SK-N-SH treated with all-trans-retinoic acid at 6 μM for 48 hours (cell line): ENCODE results near the gene TCP10L.

Source experiments
- ESRRG ChIP-seq: fragments of 250-450 bp; sonication (Bioruptor Pico); IDR thresholded peaks from 2 replicates; pipeline ENCODE4 v1.6.1; 2021; ENCODE audit warnings: mild to moderate bottlenecking
- TF ChIP-seq, protein P1 (sequence below): fragments of 250-450 bp; sonication (Bioruptor Pico); IDR thresholded peaks from 2 replicates; pipeline ENCODE4 v1.5.1; 2020; ENCODE audit warnings: low read depth, mild to moderate bottlenecking, moderate library complexity

DNA sequence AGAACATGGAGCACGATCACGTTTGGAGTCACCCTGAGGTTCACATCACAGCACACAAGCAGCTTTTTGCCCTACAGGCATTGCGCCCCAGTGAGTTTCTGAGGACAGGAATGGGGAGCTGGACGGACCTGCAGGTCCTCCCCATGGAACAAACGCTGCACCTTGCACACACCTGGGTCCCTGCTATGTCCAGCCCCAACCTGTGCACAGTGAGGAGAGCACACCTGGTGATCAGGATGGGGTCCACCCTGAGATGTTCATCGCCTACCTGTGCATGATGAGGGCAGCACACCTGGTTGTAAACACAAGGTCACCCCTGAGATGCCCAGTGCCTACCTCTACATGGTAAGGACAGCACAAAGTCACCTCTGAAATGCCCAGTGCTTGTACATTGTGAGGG is 45.9 kb downstream of the TCP10L start:
- TF ChIP-seq, protein P1, sequence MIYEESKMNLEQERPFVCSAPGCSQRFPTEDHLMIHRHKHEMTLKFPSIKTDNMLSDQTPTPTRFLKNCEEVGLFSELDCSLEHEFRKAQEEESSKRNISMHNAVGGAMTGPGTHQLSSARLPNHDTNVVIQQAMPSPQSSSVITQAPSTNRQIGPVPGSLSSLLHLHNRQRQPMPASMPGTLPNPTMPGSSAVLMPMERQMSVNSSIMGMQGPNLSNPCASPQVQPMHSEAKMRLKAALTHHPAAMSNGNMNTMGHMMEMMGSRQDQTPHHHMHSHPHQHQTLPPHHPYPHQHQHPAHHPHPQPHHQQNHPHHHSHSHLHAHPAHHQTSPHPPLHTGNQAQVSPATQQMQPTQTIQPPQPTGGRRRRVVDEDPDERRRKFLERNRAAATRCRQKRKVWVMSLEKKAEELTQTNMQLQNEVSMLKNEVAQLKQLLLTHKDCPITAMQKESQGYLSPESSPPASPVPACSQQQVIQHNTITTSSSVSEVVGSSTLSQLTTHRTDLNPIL (CRISPR knock-in tag), result no peak
- no peak for TF ChIP-seq ESRRG (CRISPR knock-in tag)
